ENCODE results near the gene DDIAS. TPM values are rescaled to one million over a fixed set of nuclear protein-coding genes. Genes with fewer than 3 reads are reported as not detected.

The DDIAS gene
- total and polyA plus RNA-seq, 9 of the 15 experiments (the other 6 are each of a cell fraction or from before 2014, with no cell fraction given), result 9.4 to 27.2 (median 23.3) TPM

DNA sequence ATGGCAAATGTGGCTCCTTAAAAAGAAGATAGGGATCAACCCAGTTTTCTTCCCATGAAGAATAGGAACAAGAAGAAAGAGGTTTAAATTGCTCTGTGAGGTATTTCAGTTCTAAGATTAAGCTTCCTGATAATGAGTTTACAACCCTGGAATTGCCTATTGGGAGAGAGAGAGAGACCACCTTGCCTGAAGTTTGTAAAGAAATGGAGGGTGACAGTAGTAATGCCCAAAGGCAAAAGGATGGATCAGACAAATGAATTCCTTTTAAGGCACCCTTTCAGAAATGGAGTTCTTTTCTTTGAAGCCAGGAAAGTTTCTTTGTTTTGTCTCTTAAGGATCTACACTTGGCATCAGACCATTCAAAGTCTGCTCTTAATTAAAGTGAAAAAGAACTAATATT is 74.3 kb downstream of the DDIAS start (continued):
- TF ChIP-seq ZNF239 (CRISPR knock-in tag; IDR thresholded peaks at IDR 0.05) (no peak), SIN3B (IDR thresholded peaks at IDR 0.05; ENCODE audit: low read depth) (no peak), ZNF133 (CRISPR knock-in tag; IDR thresholded peaks at IDR 0.05) (no peak), POLR3A (IDR thresholded peaks at IDR 0.05; ENCODE audit: borderline replicate concordance, extremely low read depth, insufficient read depth, insufficient read length) (no peak), EWSR1 (IDR thresholded peaks at IDR 0.05; ENCODE audit: borderline replicate concordance, low read depth, partially characterized antibody) (no peak), ZNF77 (CRISPR knock-in tag; IDR thresholded peaks at IDR 0.05) (no peak), GTF2F1 (IDR thresholded peaks at IDR 0.05; ENCODE audit: low read depth, low read length) (no peak), CBX5 (IDR thresholded peaks at IDR 0.05; ENCODE audit: borderline replicate concordance, low read depth) (no peak), SAFB (IDR thresholded peaks at IDR 0.05; ENCODE audit: borderline replicate concordance, low read depth, low read length) (no peak)
- TF ChIP-seq, protein P1, sequence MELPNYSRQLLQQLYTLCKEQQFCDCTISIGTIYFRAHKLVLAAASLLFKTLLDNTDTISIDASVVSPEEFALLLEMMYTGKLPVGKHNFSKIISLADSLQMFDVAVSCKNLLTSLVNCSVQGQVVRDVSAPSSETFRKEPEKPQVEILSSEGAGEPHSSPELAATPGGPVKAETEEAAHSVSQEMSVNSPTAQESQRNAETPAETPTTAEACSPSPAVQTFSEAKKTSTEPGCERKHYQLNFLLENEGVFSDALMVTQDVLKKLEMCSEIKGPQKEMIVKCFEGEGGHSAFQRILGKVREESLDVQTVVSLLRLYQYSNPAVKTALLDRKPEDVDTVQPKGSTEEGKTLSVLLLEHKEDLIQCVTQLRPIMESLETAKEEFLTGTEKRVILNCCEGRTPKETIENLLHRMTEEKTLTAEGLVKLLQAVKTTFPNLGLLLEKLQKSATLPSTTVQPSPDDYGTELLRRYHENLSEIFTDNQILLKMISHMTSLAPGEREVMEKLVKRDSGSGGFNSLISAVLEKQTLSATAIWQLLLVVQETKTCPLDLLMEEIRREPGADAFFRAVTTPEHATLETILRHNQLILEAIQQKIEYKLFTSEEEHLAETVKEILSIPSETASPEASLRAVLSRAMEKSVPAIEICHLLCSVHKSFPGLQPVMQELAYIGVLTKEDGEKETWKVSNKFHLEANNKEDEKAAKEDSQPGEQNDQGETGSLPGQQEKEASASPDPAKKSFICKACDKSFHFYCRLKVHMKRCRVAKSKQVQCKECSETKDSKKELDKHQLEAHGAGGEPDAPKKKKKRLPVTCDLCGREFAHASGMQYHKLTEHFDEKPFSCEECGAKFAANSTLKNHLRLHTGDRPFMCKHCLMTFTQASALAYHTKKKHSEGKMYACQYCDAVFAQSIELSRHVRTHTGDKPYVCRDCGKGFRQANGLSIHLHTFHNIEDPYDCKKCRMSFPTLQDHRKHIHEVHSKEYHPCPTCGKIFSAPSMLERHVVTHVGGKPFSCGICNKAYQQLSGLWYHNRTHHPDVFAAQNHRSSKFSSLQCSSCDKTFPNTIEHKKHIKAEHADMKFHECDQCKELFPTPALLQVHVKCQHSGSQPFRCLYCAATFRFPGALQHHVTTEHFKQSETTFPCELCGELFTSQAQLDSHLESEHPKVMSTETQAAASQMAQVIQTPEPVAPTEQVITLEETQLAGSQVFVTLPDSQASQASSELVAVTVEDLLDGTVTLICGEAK (IDR thresholded peaks at IDR 0.05), result no peak
- TF ChIP-seq, protein P1 (CRISPR knock-in tag; IDR thresholded peaks at IDR 0.05), result no peak
- TF ChIP-seq, protein P2, sequence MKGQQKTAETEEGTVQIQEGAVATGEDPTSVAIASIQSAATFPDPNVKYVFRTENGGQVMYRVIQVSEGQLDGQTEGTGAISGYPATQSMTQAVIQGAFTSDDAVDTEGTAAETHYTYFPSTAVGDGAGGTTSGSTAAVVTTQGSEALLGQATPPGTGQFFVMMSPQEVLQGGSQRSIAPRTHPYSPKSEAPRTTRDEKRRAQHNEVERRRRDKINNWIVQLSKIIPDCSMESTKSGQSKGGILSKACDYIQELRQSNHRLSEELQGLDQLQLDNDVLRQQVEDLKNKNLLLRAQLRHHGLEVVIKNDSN (CRISPR knock-in tag; IDR thresholded peaks at IDR 0.05), result no peak
